HCT116 (cell line): ENCODE data around the gene GRIN3B. TPM values are rescaled to one million over a fixed set of nuclear protein-coding genes. Genes with fewer than 3 reads are reported as not detected.

Experiments
- ATAC-seq: fragments of 200-7000 bp; cut with Tn5 transposase; 2 replicates; pipeline ENCODE4 v1.9.1; 2020; ENCODE audit warnings: mild to moderate bottlenecking, moderate library complexity
- BruUV-seq: library from RNA; stranded (reverse); fragments of 400-500 nt; replicated peaks from 2 replicates; lab custom pipeline; 2021; lab: Mats Ljungman, UMichigan
- CTCF ChIA-PET: fragments of 300-600 bp; sonication (Branson Sonifier 250); formaldehyde crosslinking; loops from one replicate; lab custom pipeline; 2021; ENCODE audit warnings: antibody characterized with exemption; lab: Charles Lee
- POLR2A ChIA-PET: fragments of 300-600, 350-600 bp; sonication (Branson Sonifier 250); formaldehyde crosslinking; loops from one replicate; lab custom pipeline; 2021; ENCODE audit warnings: antibody characterized with exemption; lab: Charles Lee
- RAD21 ChIA-PET, 2 experiments: fragments of 300-600 bp; sonication (Branson Sonifier 250); formaldehyde crosslinking; loops; one replicate each; lab custom pipeline; 2023; ENCODE audit warnings: low total read pairs in 2 of 2; ENCODE audit not compliant: uncharacterized antibody in 2 of 2, unreplicated experiment in 2 of 2, low non-redundant PET in 1 of 2; lab: Charles Lee
- DNase-seq: peaks from one replicate; pipeline ENCODE4 v3.0.0-alpha.2; 2010; ENCODE audit warnings: low read depth, low spot score
- H2AFZ ChIP-seq: fragments of 200-600 bp; shearing (Covaris generic), sonication (generic); 2 replicates; pipeline ENCODE4 v1.6.1; 2017; ENCODE audit warnings: low read depth, mixed run types, mixed read lengths, antibody characterized with exemption, low read length; ENCODE audit not compliant: poor library complexity, severe bottlenecking
- H3K27ac ChIP-seq: 2 replicates; pipeline ENCODE4 v1.5.1; 2012; ENCODE audit warnings: low read depth, low read length
- H3K27me3 ChIP-seq: fragments of 200-600 bp; sonication (generic); 2 replicates; pipeline ENCODE4 v1.6.1; 2016; ENCODE audit warnings: mixed run types, low read length, mixed read lengths; ENCODE audit not compliant: insufficient read depth
- H3K36me3 ChIP-seq, 2 experiments: fragments of 200-500 bp in 1 of 2; fragments of 200-600 bp in 1 of 2; sonication (Bioruptor generic) in 1 of 2; sonication (generic) in 1 of 2; 2 replicates each; pipeline versions ENCODE4 v1.5.1 to v1.6.1; 2014 to 2016; ENCODE audit warnings: low read length in 2 of 2, inconsistent platforms in 1 of 2, mixed read lengths in 1 of 2, mixed run types in 1 of 2; ENCODE audit not compliant: insufficient read depth in 2 of 2, control insufficient read depth in 1 of 2
- H3K4me1 ChIP-seq, 2 experiments: fragments of 200-600 bp in 1 of 2; sonication (generic) in 1 of 2; 2 replicates each; pipeline versions ENCODE4 v1.5.1 to v1.6.1; 2012 to 2017; ENCODE audit warnings: low read length in 2 of 2, inconsistent platforms in 1 of 2, mild to moderate bottlenecking in 1 of 2, mixed read lengths in 1 of 2, mixed run types in 1 of 2, moderate library complexity in 1 of 2; ENCODE audit not compliant: insufficient read depth in 2 of 2, control insufficient read depth in 1 of 2
- H3K4me2 ChIP-seq: fragments of 200-600 bp; sonication (generic); 2 replicates; pipeline ENCODE4 v1.6.1; 2017; ENCODE audit warnings: mixed run types, low read length, mixed read lengths
- H3K4me3 ChIP-seq, 2 experiments: fragments of 200-600 bp in 1 of 2; sonication (generic) in 1 of 2; replicated peaks in 1 of 2; 2 replicates each; pipeline ENCODE4 v1.5.1; 2011 to 2016; ENCODE audit warnings: low read length in 2 of 2, control low read depth in 1 of 2, low read depth in 1 of 2, mild to moderate bottlenecking in 1 of 2, mixed read lengths in 1 of 2, mixed run types in 1 of 2
- H3K79me2 ChIP-seq: fragments of 200-600 bp; sonication (generic); 2 replicates; pipeline ENCODE4 v1.6.1; 2017; ENCODE audit warnings: mild to moderate bottlenecking, mixed run types, low read length, moderate library complexity, mixed read lengths; ENCODE audit not compliant: insufficient read depth
- H3K9ac ChIP-seq: fragments of 200-600 bp; sonication (generic); 2 replicates; pipeline ENCODE4 v1.6.1; 2016; ENCODE audit warnings: low read length, mixed read lengths
- H3K9me2 ChIP-seq: fragments of 200-600 bp; sonication (generic), shearing (Covaris generic); 2 replicates; pipeline ENCODE4 v1.6.1; 2017; ENCODE audit warnings: mixed run types, mild to moderate bottlenecking, moderate library complexity; ENCODE audit not compliant: insufficient read depth
- H3K9me3 ChIP-seq, 2 experiments: fragments of 200-500 bp in 1 of 2; fragments of 200-600 bp in 1 of 2; sonication (Bioruptor generic) in 1 of 2; sonication (generic) in 1 of 2; 2 replicates each; pipeline ENCODE4 v1.6.1; 2014 to 2017; ENCODE audit warnings: low read length in 2 of 2, mixed read lengths in 2 of 2, inconsistent platforms in 1 of 2, low read depth in 1 of 2, mild to moderate bottlenecking in 1 of 2, mixed run types in 1 of 2, moderate library complexity in 1 of 2; ENCODE audit not compliant: control insufficient read depth in 1 of 2, insufficient read depth in 1 of 2
- H4K20me1 ChIP-seq: fragments of 200-600 bp; sonication (generic), shearing (Covaris generic); 2 replicates; pipeline ENCODE4 v1.6.1; 2017; ENCODE audit warnings: mixed run types, mild to moderate bottlenecking, moderate library complexity; ENCODE audit not compliant: insufficient read depth
- CBX3 ChIP-seq: IDR thresholded peaks from 2 replicates; pipeline ENCODE4 v1.6.1; 2012; ENCODE audit warnings: low read depth
- ZNF274 ChIP-seq: fragments of 200-500 bp; sonication (Bioruptor generic); IDR thresholded peaks from 2 replicates; pipeline ENCODE4 v1.6.1; 2014; ENCODE audit warnings: mild to moderate bottlenecking, low read depth, low read length, inconsistent platforms
- intact Hi-C: fragments of 100-400 bp; cut with micrococcal nuclease; formaldehyde crosslinking; loops from 2 replicates; pipeline ENCODE4 v1.10.0; 2022
- total RNA-seq: library from RNA; stranded (reverse); gene quantifications from one replicate; pipeline ENCODE4 v1.2.1, GENCODE V29; 2021; ENCODE audit not compliant: unreplicated experiment
- TF ChIP-seq, protein P1 (sequence below): IDR thresholded peaks from 2 replicates; pipeline ENCODE4 v1.6.1; 2012; ENCODE audit warnings: low read depth
- TF ChIP-seq, protein P2 (sequence below), 3 experiments: fragments of 200-600 bp in 1 of 3; sonication (generic) in 1 of 3; IDR thresholded peaks in 2 of 3; conservative IDR thresholded peaks in 1 of 3; 2 replicates each; pipeline ENCODE4 v1.5.1; 2012 to 2017; ENCODE audit warnings: low read depth in 2 of 3, low read length in 2 of 3, antibody characterized with exemption in 1 of 3, borderline replicate concordance in 1 of 3, control low read depth in 1 of 3, mild to moderate bottlenecking in 1 of 3, mixed read lengths in 1 of 3, mixed run types in 1 of 3, moderate library complexity in 1 of 3; ENCODE audit not compliant: insufficient read depth in 1 of 3

Gene GRIN3B
- total RNA-seq, 1 experiment from 2014 or later = 0.69 TPM

DNA sequence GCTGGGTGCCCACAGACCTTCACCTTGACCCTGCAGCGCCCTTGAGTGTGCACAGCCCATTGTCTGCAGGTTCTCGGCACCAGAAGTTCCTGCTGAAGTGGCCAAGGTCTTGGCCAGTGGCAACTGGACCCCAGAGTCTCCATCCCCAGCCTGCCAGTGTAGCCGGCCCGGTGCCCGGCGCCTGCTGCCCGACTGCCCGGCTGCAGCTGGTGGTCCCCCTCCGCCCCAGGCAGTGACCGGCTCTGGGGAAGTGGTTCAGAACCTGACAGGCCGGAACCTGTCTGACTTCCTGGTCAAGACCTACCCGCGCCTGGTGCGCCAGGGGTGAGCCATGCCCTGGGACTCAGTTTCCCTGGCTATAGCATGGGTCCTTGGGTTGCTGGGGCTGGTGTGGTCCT lies 54.8 kb downstream of the GRIN3B start:
- no peak overlapping the region for H2AFZ ChIP-seq
- RAD21 ChIA-PET = no interaction called here
- H3K79me2 ChIP-seq = no peaks in the 10 kb centered on the region
- H4K20me1 ChIP-seq = no peaks in the 10 kb centered on the region
- intact Hi-C loops = no loop called here
- no peaks in the 10 kb centered on the region for H3K27me3 ChIP-seq
- TF ChIP-seq, protein P1, sequence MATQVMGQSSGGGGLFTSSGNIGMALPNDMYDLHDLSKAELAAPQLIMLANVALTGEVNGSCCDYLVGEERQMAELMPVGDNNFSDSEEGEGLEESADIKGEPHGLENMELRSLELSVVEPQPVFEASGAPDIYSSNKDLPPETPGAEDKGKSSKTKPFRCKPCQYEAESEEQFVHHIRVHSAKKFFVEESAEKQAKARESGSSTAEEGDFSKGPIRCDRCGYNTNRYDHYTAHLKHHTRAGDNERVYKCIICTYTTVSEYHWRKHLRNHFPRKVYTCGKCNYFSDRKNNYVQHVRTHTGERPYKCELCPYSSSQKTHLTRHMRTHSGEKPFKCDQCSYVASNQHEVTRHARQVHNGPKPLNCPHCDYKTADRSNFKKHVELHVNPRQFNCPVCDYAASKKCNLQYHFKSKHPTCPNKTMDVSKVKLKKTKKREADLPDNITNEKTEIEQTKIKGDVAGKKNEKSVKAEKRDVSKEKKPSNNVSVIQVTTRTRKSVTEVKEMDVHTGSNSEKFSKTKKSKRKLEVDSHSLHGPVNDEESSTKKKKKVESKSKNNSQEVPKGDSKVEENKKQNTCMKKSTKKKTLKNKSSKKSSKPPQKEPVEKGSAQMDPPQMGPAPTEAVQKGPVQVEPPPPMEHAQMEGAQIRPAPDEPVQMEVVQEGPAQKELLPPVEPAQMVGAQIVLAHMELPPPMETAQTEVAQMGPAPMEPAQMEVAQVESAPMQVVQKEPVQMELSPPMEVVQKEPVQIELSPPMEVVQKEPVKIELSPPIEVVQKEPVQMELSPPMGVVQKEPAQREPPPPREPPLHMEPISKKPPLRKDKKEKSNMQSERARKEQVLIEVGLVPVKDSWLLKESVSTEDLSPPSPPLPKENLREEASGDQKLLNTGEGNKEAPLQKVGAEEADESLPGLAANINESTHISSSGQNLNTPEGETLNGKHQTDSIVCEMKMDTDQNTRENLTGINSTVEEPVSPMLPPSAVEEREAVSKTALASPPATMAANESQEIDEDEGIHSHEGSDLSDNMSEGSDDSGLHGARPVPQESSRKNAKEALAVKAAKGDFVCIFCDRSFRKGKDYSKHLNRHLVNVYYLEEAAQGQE = no peak
- TF ChIP-seq, protein P2, sequence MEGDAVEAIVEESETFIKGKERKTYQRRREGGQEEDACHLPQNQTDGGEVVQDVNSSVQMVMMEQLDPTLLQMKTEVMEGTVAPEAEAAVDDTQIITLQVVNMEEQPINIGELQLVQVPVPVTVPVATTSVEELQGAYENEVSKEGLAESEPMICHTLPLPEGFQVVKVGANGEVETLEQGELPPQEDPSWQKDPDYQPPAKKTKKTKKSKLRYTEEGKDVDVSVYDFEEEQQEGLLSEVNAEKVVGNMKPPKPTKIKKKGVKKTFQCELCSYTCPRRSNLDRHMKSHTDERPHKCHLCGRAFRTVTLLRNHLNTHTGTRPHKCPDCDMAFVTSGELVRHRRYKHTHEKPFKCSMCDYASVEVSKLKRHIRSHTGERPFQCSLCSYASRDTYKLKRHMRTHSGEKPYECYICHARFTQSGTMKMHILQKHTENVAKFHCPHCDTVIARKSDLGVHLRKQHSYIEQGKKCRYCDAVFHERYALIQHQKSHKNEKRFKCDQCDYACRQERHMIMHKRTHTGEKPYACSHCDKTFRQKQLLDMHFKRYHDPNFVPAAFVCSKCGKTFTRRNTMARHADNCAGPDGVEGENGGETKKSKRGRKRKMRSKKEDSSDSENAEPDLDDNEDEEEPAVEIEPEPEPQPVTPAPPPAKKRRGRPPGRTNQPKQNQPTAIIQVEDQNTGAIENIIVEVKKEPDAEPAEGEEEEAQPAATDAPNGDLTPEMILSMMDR (IDR thresholded peaks at IDR 0.05 in 2 of 3, conservative IDR thresholded peaks at IDR 0.05 in 1 of 3; ENCODE audit: borderline replicate concordance in 1 of 3, insufficient read depth in 1 of 3, low read depth in 2 of 3, low read length in 2 of 3) = no peak
- TF ChIP-seq CBX3 (no peak), ZNF274 (no peak)
- peaks cover 0 to 13% of the 10 kb centered on the region in 2 experiments; a peak in 3 of 4 replicates for H3K4me1 ChIP-seq
- H3K4me3 ChIP-seq = no peak overlapping the region
- CTCF ChIA-PET = interaction anchor here (1.3 kb wide), 1 partner anchor 11 kb away, joined by 3 read pairs; no protein-coding TSS in a partner anchor
- no peaks in the 10 kb centered on the region for H3K9me3 ChIP-seq
- peaks cover 2 to 4% of the 10 kb centered on the region in 2 experiments; a peak in 3 of 4 replicates for H3K36me3 ChIP-seq
- POLR2A ChIA-PET = interaction anchor here (1.6 kb wide), 1 partner anchor 9 kb away, joined by 4 read pairs; no protein-coding TSS in a partner anchor
- no peaks in the 10 kb centered on the region for H3K9me2 ChIP-seq
- no TSS peak for BruUV-seq
- DNase-seq = no peak
- H3K4me2 ChIP-seq = no peak overlapping the region
- no peak for ATAC-seq
- H3K9ac ChIP-seq = no peak overlapping the region
- no peak overlapping the region for H3K27ac ChIP-seq
